Panc1 (cell line): ENCODE data around the gene OPA1.

Source experiments
- POLR2AphosphoS5 ChIP-seq: IDR thresholded peaks from 2 replicates; pipeline ENCODE4 v1.6.1; 2012; ENCODE audit warnings: mild to moderate bottlenecking, low read depth, low read length, moderate library complexity
- TF ChIP-seq, protein P1 (sequence below): fragments of 450-650 bp; IDR thresholded peaks from 2 replicates; pipeline ENCODE4 v1.5.1; 2017; ENCODE audit warnings: mild to moderate bottlenecking

DNA sequence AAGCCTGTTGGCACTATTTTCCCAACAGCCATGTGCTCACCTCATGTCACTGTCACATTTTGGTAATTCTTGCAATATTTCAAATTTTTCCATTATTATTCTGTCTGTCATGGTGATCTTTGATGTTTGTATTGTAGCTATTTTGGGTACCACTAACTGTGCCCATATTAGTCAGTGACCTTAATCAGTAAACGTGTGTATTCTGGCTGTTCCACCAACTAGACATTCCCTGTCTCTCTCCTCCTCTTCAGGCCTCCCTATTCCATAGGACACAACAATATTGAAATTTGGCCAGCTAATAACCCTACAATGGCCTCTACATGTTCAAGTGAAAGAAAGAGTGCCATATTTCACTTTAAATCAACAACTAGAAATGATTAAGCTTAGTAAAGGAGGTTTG is 88.6 kb downstream of the OPA1 start:
- TF ChIP-seq, protein P1, sequence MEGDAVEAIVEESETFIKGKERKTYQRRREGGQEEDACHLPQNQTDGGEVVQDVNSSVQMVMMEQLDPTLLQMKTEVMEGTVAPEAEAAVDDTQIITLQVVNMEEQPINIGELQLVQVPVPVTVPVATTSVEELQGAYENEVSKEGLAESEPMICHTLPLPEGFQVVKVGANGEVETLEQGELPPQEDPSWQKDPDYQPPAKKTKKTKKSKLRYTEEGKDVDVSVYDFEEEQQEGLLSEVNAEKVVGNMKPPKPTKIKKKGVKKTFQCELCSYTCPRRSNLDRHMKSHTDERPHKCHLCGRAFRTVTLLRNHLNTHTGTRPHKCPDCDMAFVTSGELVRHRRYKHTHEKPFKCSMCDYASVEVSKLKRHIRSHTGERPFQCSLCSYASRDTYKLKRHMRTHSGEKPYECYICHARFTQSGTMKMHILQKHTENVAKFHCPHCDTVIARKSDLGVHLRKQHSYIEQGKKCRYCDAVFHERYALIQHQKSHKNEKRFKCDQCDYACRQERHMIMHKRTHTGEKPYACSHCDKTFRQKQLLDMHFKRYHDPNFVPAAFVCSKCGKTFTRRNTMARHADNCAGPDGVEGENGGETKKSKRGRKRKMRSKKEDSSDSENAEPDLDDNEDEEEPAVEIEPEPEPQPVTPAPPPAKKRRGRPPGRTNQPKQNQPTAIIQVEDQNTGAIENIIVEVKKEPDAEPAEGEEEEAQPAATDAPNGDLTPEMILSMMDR, result no peak
- TF ChIP-seq POLR2AphosphoS5, result no peak
